H1 (cell line): ENCODE measurements around the gene TFCP2L1. TPM values are rescaled to one million over a fixed set of nuclear protein-coding genes. Genes with fewer than 3 reads are reported as not detected.

Source experiments
- CTCF ChIA-PET: fragments of 300-600 bp; sonication (Branson Sonifier 250); formaldehyde crosslinking; loops from one replicate; lab custom pipeline; 2021; ENCODE audit not compliant: partially characterized antibody; lab: Charles Lee
- POLR2A ChIA-PET: fragments of 300-600 bp; sonication (Branson Sonifier 250); formaldehyde crosslinking; loops from one replicate; lab custom pipeline; 2021; ENCODE audit warnings: inconsistent platforms; ENCODE audit not compliant: partially characterized antibody; lab: Charles Lee
- DNase-seq, 2 experiments: peaks; one replicate each; pipeline versions ENCODE4 v3.0.0 to v3.0.0-alpha.2; 2010 to 2022; ENCODE audit warnings: low spot score in 2 of 2, low read depth in 1 of 2, mixed read lengths in 1 of 2
- FAIRE-seq: peaks from 2 replicates; lab custom pipeline; 2011; peaks lifted over from hg19 to GRCh38; lab: Jason Lieb, UNC
- H2AFZ ChIP-seq: 2 replicates; pipeline ENCODE4 v1.8.1; 2012; ENCODE audit warnings: low read length, inconsistent platforms
- H2AK5ac ChIP-seq: 2 replicates; pipeline ENCODE4 v1.6.1; 2013; ENCODE audit warnings: low read depth, low read length
- H2BK120ac ChIP-seq: replicated peaks from 2 replicates; pipeline ENCODE3; 2013; ENCODE audit warnings: low read depth, low read length, inconsistent platforms
- H2BK12ac ChIP-seq: 2 replicates; pipeline ENCODE4 v1.6.1; 2013; ENCODE audit warnings: low read depth, low read length
- H2BK15ac ChIP-seq: 2 replicates; pipeline ENCODE4 v1.6.1; 2013; ENCODE audit warnings: low read length
- H2BK20ac ChIP-seq: 2 replicates; pipeline ENCODE4 v1.6.1; 2013; ENCODE audit warnings: low read length
- H2BK5ac ChIP-seq: 2 replicates; pipeline ENCODE4 v1.6.1; 2013; ENCODE audit warnings: low read depth, low read length
- H3K14ac ChIP-seq: 2 replicates; pipeline ENCODE4 v1.6.1; 2013; ENCODE audit warnings: inconsistent platforms; ENCODE audit not compliant: insufficient read length
- H3K18ac ChIP-seq: 2 replicates; pipeline ENCODE4 v1.6.1; 2013; ENCODE audit warnings: low read length; ENCODE audit errors: extremely low read depth
- H3K23ac ChIP-seq: 2 replicates; pipeline ENCODE4 v1.6.1; 2013; ENCODE audit warnings: inconsistent platforms; ENCODE audit not compliant: insufficient read length
- H3K23me2 ChIP-seq: 2 replicates; pipeline ENCODE4 v1.6.1; 2013; ENCODE audit warnings: low read depth, low read length
- H3K27ac ChIP-seq: 2 replicates; pipeline ENCODE4 v1.6.1; 2011; ENCODE audit warnings: low read depth, low read length, inconsistent platforms
- H3K27me3 ChIP-seq, 4 experiments: replicated peaks in 1 of 4; 1 replicate in 1 of 4; 2 replicates in 3 of 4; pipeline versions ENCODE4 v1.6.1 to v1.8.1; 2011 to 2013; ENCODE audit warnings: low read length in 3 of 4, mild to moderate bottlenecking in 3 of 4, inconsistent platforms in 2 of 4, mixed read lengths in 2 of 4, moderate library complexity in 1 of 4; ENCODE audit not compliant: control insufficient read depth in 3 of 4, insufficient read depth in 3 of 4; ENCODE audit errors: extremely low read depth in 1 of 4
- H3K36me3 ChIP-seq, 4 experiments: 2 replicates each; pipeline versions ENCODE4 v1.6.1 to v1.8.1; 2011 to 2013; ENCODE audit warnings: mild to moderate bottlenecking in 4 of 4, low read length in 3 of 4, moderate library complexity in 2 of 4, control low read depth in 1 of 4, inconsistent platforms in 1 of 4; ENCODE audit not compliant: insufficient read depth in 4 of 4, control insufficient read depth in 2 of 4
- H3K4ac ChIP-seq: replicated peaks from 2 replicates; pipeline ENCODE3; 2013; ENCODE audit warnings: low read length, low read depth, mixed read lengths, inconsistent platforms; ENCODE audit not compliant: insufficient read length
- H3K4me1 ChIP-seq, 4 experiments: replicated peaks in 1 of 4; 1 replicate in 1 of 4; 2 replicates in 3 of 4; pipeline versions ENCODE4 v1.6.1 to v1.8.1; 2011 to 2013; ENCODE audit warnings: low read length in 3 of 4, inconsistent platforms in 2 of 4, mixed read lengths in 1 of 4; ENCODE audit not compliant: insufficient read depth in 4 of 4, control insufficient read depth in 3 of 4
- H3K4me2 ChIP-seq, 2 experiments: 2 replicates each; pipeline versions ENCODE4 v1.6.1 to v1.8.1; 2011 to 2013; ENCODE audit warnings: low read depth in 2 of 2, low read length in 2 of 2, control low read depth in 1 of 2, inconsistent platforms in 1 of 2, mild to moderate bottlenecking in 1 of 2; ENCODE audit not compliant: insufficient read depth in 1 of 2
- H3K4me3 ChIP-seq, 4 experiments: fragments of 200-600, 300-600 bp in 1 of 4; sonication (generic), shearing (Covaris generic), sonication (Bioruptor Twin) in 1 of 4; 2 replicates each; pipeline versions ENCODE4 v1.5.1 to v1.8.1; 2011 to 2016; ENCODE audit warnings: low read length in 4 of 4, low read depth in 3 of 4, control low read depth in 2 of 4, inconsistent platforms in 2 of 4, mild to moderate bottlenecking in 2 of 4, mixed read lengths in 1 of 4, moderate library complexity in 1 of 4; ENCODE audit not compliant: insufficient read depth in 2 of 4; ENCODE audit errors: extremely low read depth in 1 of 4
- H3K56ac ChIP-seq: replicated peaks from 2 replicates; pipeline ENCODE3; 2013; ENCODE audit warnings: low read depth, mild to moderate bottlenecking, mixed read lengths, low read length, inconsistent platforms; ENCODE audit not compliant: insufficient read length
- H3K79me1 ChIP-seq: 2 replicates; pipeline ENCODE4 v1.6.1; 2013; ENCODE audit warnings: low read depth, low read length, control low read depth
- H3K79me2 ChIP-seq, 2 experiments: 2 replicates each; pipeline versions ENCODE4 v1.6.1 to v1.8.1; 2012 to 2013; ENCODE audit warnings: low read length in 2 of 2, mild to moderate bottlenecking in 2 of 2, inconsistent platforms in 1 of 2; ENCODE audit not compliant: insufficient read depth in 2 of 2, control insufficient read depth in 1 of 2
- H3K9ac ChIP-seq, 4 experiments: replicated peaks in 1 of 4; 1 replicate in 1 of 4; 2 replicates in 3 of 4; pipeline versions ENCODE4 v1.6.1 to v1.8.1; 2011 to 2013; ENCODE audit warnings: low read depth in 3 of 4, low read length in 3 of 4, control low read depth in 2 of 4, mild to moderate bottlenecking in 2 of 4, moderate library complexity in 2 of 4, inconsistent platforms in 1 of 4; ENCODE audit errors: extremely low read depth in 1 of 4
- H3K9me3 ChIP-seq, 2 experiments: 2 replicates each; pipeline versions ENCODE4 v1.6.1 to v1.8.1; 2012 to 2013; ENCODE audit warnings: mild to moderate bottlenecking in 2 of 2, moderate library complexity in 2 of 2, control low read depth in 1 of 2, inconsistent platforms in 1 of 2, low read depth in 1 of 2, low read length in 1 of 2, mixed read lengths in 1 of 2; ENCODE audit not compliant: insufficient read depth in 2 of 2
- H4K20me1 ChIP-seq, 2 experiments: replicated peaks in 1 of 2; 2 replicates each; pipeline versions ENCODE3 to v1.8.1; 2011 to 2013; ENCODE audit warnings: inconsistent platforms in 2 of 2, low read length in 2 of 2, mild to moderate bottlenecking in 1 of 2; ENCODE audit not compliant: insufficient read depth in 2 of 2, control insufficient read depth in 1 of 2
- H4K5ac ChIP-seq: 2 replicates; pipeline ENCODE4 v1.6.1; 2013; ENCODE audit warnings: low read length, low read depth, mixed read lengths, inconsistent platforms; ENCODE audit not compliant: insufficient read length
- H4K8ac ChIP-seq: 2 replicates; pipeline ENCODE4 v1.8.0; 2013; ENCODE audit warnings: mild to moderate bottlenecking, moderate library complexity, low read length, inconsistent platforms; ENCODE audit not compliant: insufficient read depth; ENCODE audit errors: extremely low read depth
- H4K91ac ChIP-seq: replicated peaks from 2 replicates; pipeline ENCODE3; 2013; ENCODE audit warnings: low read length, mixed read lengths, inconsistent platforms; ENCODE audit not compliant: insufficient read length
- CEBPB ChIP-seq: IDR thresholded peaks from 2 replicates; pipeline ENCODE4 v1.6.1; 2012; ENCODE audit warnings: low read depth, low read length
- EGR1 ChIP-seq: IDR thresholded peaks from 2 replicates; pipeline ENCODE4 v1.6.1; 2011; ENCODE audit warnings: low read depth, low read length, borderline replicate concordance
- SP1 ChIP-seq: IDR thresholded peaks from 2 replicates; pipeline ENCODE4 v1.6.1; 2011; ENCODE audit warnings: low read depth, low read length
- SP4 ChIP-seq: IDR thresholded peaks from 2 replicates; pipeline ENCODE4 v1.6.1; 2012; ENCODE audit warnings: low read length, inconsistent platforms
- TAF7 ChIP-seq: optimal IDR thresholded peaks from 2 replicates; pipeline ENCODE3; 2011; ENCODE audit warnings: low read depth, mild to moderate bottlenecking, inconsistent platforms, low read length, moderate library complexity, borderline replicate concordance
- ZNF274 ChIP-seq: IDR thresholded peaks from 2 replicates; pipeline ENCODE4 v1.7.0; 2012; ENCODE audit warnings: low read length, borderline replicate concordance; ENCODE audit errors: extremely low read depth
- WGBS, 2 experiments: shearing (Covaris generic) in 1 of 2; methylation state at CpG; one replicate each; pipeline versions ENCODE4 v1.1.6 to v1.1.7; 2013 to 2015; ENCODE audit warnings: low lambda C conversion rate in 2 of 2, mixed read lengths in 2 of 2, inconsistent platforms in 1 of 2, low coverage in 1 of 2, missing lambda C conversion rate in 1 of 2; ENCODE audit not compliant: insufficient replicate concordance in 2 of 2, insufficient coverage in 1 of 2, insufficient read length in 1 of 2; ENCODE audit errors: extremely low coverage in 1 of 2, missing lambda C conversion rate in 1 of 2; 5-methylcytosine and 5-hydroxymethylcytosine counted together
- polyA plus RNA-seq, 7 experiments: library from polyadenylated mRNA; depleted of rRNA in 3 of 7; stranded (reverse) in 5 of 7; unstranded in 2 of 7; fragments of >200 nt in 5 of 7; fragments of 200-250 nt in 2 of 7; gene quantifications; 1 replicate in 5 of 7; 2 replicates in 1 of 7; 4 replicates in 1 of 7; pipeline versions ENCODE4 v1.2.1 to v1.2.3, GENCODE V29; 2011 to 2013; ENCODE audit warnings: missing spikeins in 2 of 7, mixed read lengths in 2 of 7
- total RNA-seq: library from RNA; stranded (reverse); fragmentation: NEBNext Ultra II Directional; extraction: Animal tissue kit (Norgen Biotek cat#: 25700); gene quantifications from 2 replicates; pipeline ENCODE4 v1.2.1, GENCODE V29; 2021

The TFCP2L1 gene
- total and polyA plus RNA-seq, 2 of the 8 experiments (the other 6 are each of a cell fraction or from before 2014, with no cell fraction given): 1.5 to 3.8 TPM

GRCh38 chr2:121316986-121317385 is 32.0 kb upstream of the TFCP2L1 start:
- Histone ChIP-seq H4K8ac (no peak overlapping the region), H3K56ac (no peak overlapping the region), H3K4ac (no peak overlapping the region), H3K23ac (no peak overlapping the region), H3K9me3 (no peaks in the 10 kb centered on the region), H4K5ac (no peak overlapping the region), H3K79me1 (no peaks in the 10 kb centered on the region), H2AFZ (no peak overlapping the region), H2BK5ac (no peak overlapping the region), H3K9ac (no peak overlapping the region), H2BK12ac (no peak overlapping the region), H3K14ac (no peak overlapping the region), H3K27me3 (no peaks in the 10 kb centered on the region), H3K23me2 (no peaks in the 10 kb centered on the region), H3K79me2 (no peaks in the 10 kb centered on the region)
- WGBS, 2 experiments: 99% methylated on average over 7 of the region's 7 CpGs; no CpG with 5 or more reads in 1 of the 2 experiments
- FAIRE-seq: no peak
- TF ChIP-seq SP4 (no peak), EGR1 (no peak), SP1 (no peak), CEBPB (no peak), ZNF274 (no peak), TAF7 (no peak)
- TF ChIP-seq, all 59 proteins: peak for 0
- no peak overlapping the region for H3K27ac ChIP-seq
- no peak overlapping the region for H3K18ac ChIP-seq
- H3K4me2 ChIP-seq: no peak overlapping the region
- no peaks in the 10 kb centered on the region for H3K4me1 ChIP-seq
- H2BK120ac ChIP-seq: no peak overlapping the region
- ChIA-PET CTCF (interaction anchor here (0.7 to 4.8 kb wide), 6 partner anchors 12 to 372 kb away, joined by 3 to 38 read pairs (median 4); no protein-coding TSS in a partner anchor), POLR2A (no interaction called here)
- no peak overlapping the region for H2BK15ac ChIP-seq
- H4K20me1 ChIP-seq: no peaks in the 10 kb centered on the region
- no peak overlapping the region for H2BK20ac ChIP-seq
- H2AK5ac ChIP-seq: no peak overlapping the region
- H3K4me3 ChIP-seq: no peak overlapping the region
- no peaks in the 10 kb centered on the region for H3K36me3 ChIP-seq
- H4K91ac ChIP-seq: no peak overlapping the region
- DNase-seq: no peak
